Neural cell (in vitro differentiated cells): ENCODE results near the gene CCDC159. TPM values are rescaled to one million over a fixed set of nuclear protein-coding genes. Genes with fewer than 3 reads are reported as not detected.

Source experiments
- H2AFZ ChIP-seq: fragments of 200-600, 300-800 bp; sonication (generic), shearing (Covaris generic); 2 replicates; pipeline ENCODE4 v1.6.0; 2014; ENCODE audit warnings: low read depth, mild to moderate bottlenecking, antibody characterized with exemption, low read length, moderate library complexity
- H3F3A ChIP-seq: fragments of 200-600 bp; shearing (Covaris generic); 2 replicates; pipeline ENCODE4 v1.6.1; 2016; ENCODE audit warnings: mild to moderate bottlenecking, moderate library complexity, mixed read lengths, antibody characterized with exemption, low read length; ENCODE audit not compliant: insufficient read depth, poor library complexity, severe bottlenecking
- H3K27ac ChIP-seq: fragments of 200-600, 300-800 bp; sonication (generic), shearing (Covaris generic); 2 replicates; pipeline ENCODE4 v1.5.1; 2014; ENCODE audit warnings: mild to moderate bottlenecking, low read length, moderate library complexity
- H3K27me3 ChIP-seq: fragments of 300-800, 200-600 bp; sonication (generic), shearing (Covaris generic); 2 replicates; pipeline ENCODE4 v1.6.0; 2014; ENCODE audit warnings: mild to moderate bottlenecking, low read depth, low read length, moderate library complexity; ENCODE audit not compliant: insufficient read depth
- H3K36me3 ChIP-seq: fragments of 300-800, 200-600 bp; sonication (generic), shearing (Covaris generic); 2 replicates; pipeline ENCODE4 v1.5.1; 2014; ENCODE audit warnings: mild to moderate bottlenecking, antibody characterized with exemption, low read length, moderate library complexity; ENCODE audit not compliant: insufficient read depth
- H3K4me2 ChIP-seq: fragments of 300-800, 200-600 bp; sonication (generic), shearing (Covaris generic); 2 replicates; pipeline ENCODE4 v1.6.0; 2014; ENCODE audit warnings: mild to moderate bottlenecking, low read length
- H3K4me3 ChIP-seq: fragments of 300-800, 200-600 bp; sonication (generic), shearing (Covaris generic); 2 replicates; pipeline ENCODE4 v1.5.1; 2014; ENCODE audit warnings: mild to moderate bottlenecking, low read length, moderate library complexity
- H3K79me2 ChIP-seq: fragments of 200-600 bp; shearing (Covaris generic); replicated peaks from 2 replicates; pipeline ENCODE4 v1.6.0; 2014; ENCODE audit warnings: mild to moderate bottlenecking, low read length, moderate library complexity; ENCODE audit not compliant: insufficient read depth
- H3K9ac ChIP-seq: fragments of 300-800, 200-600 bp; sonication (generic), shearing (Covaris generic); 2 replicates; pipeline ENCODE4 v1.6.1; 2016; ENCODE audit warnings: mild to moderate bottlenecking, low read length, mixed read lengths
- H3K9me2 ChIP-seq: fragments of 200-600 bp; shearing (Covaris generic); 2 replicates; pipeline ENCODE4 v1.6.1; 2016; ENCODE audit warnings: mild to moderate bottlenecking, low read length, mixed read lengths; ENCODE audit not compliant: insufficient read depth
- H3K9me3 ChIP-seq: fragments of 200-600, 300-800 bp; sonication (generic), shearing (Covaris generic); 2 replicates; pipeline ENCODE4 v1.6.1; 2016; ENCODE audit warnings: mild to moderate bottlenecking, mixed run types, low read length, moderate library complexity, mixed read lengths
- H4K20me1 ChIP-seq: fragments of 200-600 bp; shearing (Covaris generic); 2 replicates; pipeline ENCODE4 v1.6.1; 2016; ENCODE audit warnings: mild to moderate bottlenecking, mixed run types; ENCODE audit not compliant: insufficient read depth
- EP300 ChIP-seq: fragments of 450-650 bp; conservative IDR thresholded peaks from 2 replicates; pipeline ENCODE4 v1.6.1; 2014; ENCODE audit warnings: antibody characterized with exemption, mild to moderate bottlenecking, moderate library complexity; ENCODE audit not compliant: poor library complexity, severe bottlenecking
- EZH2 ChIP-seq: fragments of 200-600, 300-800 bp; shearing (Covaris generic), sonication (generic); IDR thresholded peaks from 2 replicates; pipeline ENCODE4 v1.6.1; 2014; ENCODE audit warnings: antibody characterized with exemption, low read length, borderline replicate concordance, mild to moderate bottlenecking; ENCODE audit not compliant: insufficient read depth, poor library complexity, severe bottlenecking
- MXI1 ChIP-seq: fragments of 450-650 bp; conservative IDR thresholded peaks from 2 replicates; pipeline ENCODE4 v1.6.1; 2014; ENCODE audit warnings: antibody characterized with exemption, mild to moderate bottlenecking; ENCODE audit not compliant: poor library complexity, severe bottlenecking
- POLR2AphosphoS5 ChIP-seq: IDR thresholded peaks from 2 replicates; pipeline ENCODE4 v1.6.1; 2012
- RAD21 ChIP-seq: fragments of 450-650 bp; conservative IDR thresholded peaks from 2 replicates; pipeline ENCODE4 v1.6.1; 2014; ENCODE audit warnings: antibody characterized with exemption, mild to moderate bottlenecking, moderate library complexity
- SMC3 ChIP-seq: fragments of 450-650 bp; conservative IDR thresholded peaks from 2 replicates; pipeline ENCODE4 v1.6.1; 2014; ENCODE audit warnings: antibody characterized with exemption, mild to moderate bottlenecking, moderate library complexity; ENCODE audit not compliant: poor library complexity
- TAF1 ChIP-seq: IDR thresholded peaks from 2 replicates; pipeline ENCODE4 v1.6.1; 2012; ENCODE audit warnings: low read depth
- polyA plus RNA-seq: library from polyadenylated mRNA; depleted of rRNA; stranded (reverse); fragments of >200 nt; gene quantifications from 2 replicates; pipeline ENCODE4 v1.2.3, GENCODE V29; 2014
- TF ChIP-seq, protein P1 (sequence below): fragments of 450-650 bp; IDR thresholded peaks from 2 replicates; pipeline ENCODE4 v1.5.1; 2014; ENCODE audit warnings: antibody characterized with exemption, mild to moderate bottlenecking, moderate library complexity; ENCODE audit not compliant: poor library complexity, severe bottlenecking
- TF ChIP-seq, protein P2 (sequence below): IDR thresholded peaks from 2 replicates; pipeline ENCODE4 v1.6.1; 2012; ENCODE audit warnings: borderline replicate concordance

CCDC159 gene
- polyA plus RNA-seq, 1 donor from 2014 or later = 2.4 TPM

DNA sequence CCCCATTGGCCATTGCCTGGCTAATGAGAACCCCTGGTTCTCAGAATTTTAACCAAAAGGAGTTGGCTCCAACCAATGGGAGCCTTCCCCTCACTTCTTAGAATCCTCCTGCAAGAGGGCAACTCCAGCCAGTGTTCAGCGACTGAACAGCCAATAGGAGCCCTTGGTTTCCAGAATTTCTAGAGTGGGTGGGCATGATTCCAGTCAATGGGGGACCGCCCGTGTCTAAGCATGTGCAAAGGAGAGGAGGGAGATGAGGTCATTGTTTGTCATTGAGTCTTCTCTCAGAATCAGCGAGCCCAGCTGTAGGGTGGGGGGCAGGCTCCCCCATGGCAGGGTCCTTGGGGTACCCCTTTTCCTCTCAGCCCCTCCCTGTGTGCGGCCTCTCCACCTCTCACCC lies 18.6 kb downstream of the CCDC159 start:
- H3K9me3 ChIP-seq = no peaks in the 10 kb centered on the region
- H3F3A ChIP-seq = no peaks in the 10 kb centered on the region
- no peak overlapping the region for H3K9ac ChIP-seq
- TF ChIP-seq POLR2AphosphoS5 (no peak), SMC3 (no peak), RAD21 (no peak), TAF1 (no peak), EP300 (no peak), MXI1 (no peak), EZH2 (no peak)
- TF ChIP-seq, protein P1, sequence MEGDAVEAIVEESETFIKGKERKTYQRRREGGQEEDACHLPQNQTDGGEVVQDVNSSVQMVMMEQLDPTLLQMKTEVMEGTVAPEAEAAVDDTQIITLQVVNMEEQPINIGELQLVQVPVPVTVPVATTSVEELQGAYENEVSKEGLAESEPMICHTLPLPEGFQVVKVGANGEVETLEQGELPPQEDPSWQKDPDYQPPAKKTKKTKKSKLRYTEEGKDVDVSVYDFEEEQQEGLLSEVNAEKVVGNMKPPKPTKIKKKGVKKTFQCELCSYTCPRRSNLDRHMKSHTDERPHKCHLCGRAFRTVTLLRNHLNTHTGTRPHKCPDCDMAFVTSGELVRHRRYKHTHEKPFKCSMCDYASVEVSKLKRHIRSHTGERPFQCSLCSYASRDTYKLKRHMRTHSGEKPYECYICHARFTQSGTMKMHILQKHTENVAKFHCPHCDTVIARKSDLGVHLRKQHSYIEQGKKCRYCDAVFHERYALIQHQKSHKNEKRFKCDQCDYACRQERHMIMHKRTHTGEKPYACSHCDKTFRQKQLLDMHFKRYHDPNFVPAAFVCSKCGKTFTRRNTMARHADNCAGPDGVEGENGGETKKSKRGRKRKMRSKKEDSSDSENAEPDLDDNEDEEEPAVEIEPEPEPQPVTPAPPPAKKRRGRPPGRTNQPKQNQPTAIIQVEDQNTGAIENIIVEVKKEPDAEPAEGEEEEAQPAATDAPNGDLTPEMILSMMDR = no peak
- TF ChIP-seq, protein P2, sequence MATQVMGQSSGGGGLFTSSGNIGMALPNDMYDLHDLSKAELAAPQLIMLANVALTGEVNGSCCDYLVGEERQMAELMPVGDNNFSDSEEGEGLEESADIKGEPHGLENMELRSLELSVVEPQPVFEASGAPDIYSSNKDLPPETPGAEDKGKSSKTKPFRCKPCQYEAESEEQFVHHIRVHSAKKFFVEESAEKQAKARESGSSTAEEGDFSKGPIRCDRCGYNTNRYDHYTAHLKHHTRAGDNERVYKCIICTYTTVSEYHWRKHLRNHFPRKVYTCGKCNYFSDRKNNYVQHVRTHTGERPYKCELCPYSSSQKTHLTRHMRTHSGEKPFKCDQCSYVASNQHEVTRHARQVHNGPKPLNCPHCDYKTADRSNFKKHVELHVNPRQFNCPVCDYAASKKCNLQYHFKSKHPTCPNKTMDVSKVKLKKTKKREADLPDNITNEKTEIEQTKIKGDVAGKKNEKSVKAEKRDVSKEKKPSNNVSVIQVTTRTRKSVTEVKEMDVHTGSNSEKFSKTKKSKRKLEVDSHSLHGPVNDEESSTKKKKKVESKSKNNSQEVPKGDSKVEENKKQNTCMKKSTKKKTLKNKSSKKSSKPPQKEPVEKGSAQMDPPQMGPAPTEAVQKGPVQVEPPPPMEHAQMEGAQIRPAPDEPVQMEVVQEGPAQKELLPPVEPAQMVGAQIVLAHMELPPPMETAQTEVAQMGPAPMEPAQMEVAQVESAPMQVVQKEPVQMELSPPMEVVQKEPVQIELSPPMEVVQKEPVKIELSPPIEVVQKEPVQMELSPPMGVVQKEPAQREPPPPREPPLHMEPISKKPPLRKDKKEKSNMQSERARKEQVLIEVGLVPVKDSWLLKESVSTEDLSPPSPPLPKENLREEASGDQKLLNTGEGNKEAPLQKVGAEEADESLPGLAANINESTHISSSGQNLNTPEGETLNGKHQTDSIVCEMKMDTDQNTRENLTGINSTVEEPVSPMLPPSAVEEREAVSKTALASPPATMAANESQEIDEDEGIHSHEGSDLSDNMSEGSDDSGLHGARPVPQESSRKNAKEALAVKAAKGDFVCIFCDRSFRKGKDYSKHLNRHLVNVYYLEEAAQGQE = no peak
- no peaks in the 10 kb centered on the region for H3K27me3 ChIP-seq
- no peaks in the 10 kb centered on the region for H3K9me2 ChIP-seq
- H3K79me2 ChIP-seq = no peaks in the 10 kb centered on the region
- no peaks in the 10 kb centered on the region for H4K20me1 ChIP-seq
- H3K4me2 ChIP-seq = no peak overlapping the region
- H3K27ac ChIP-seq = no peak overlapping the region
- peaks cover 5% of the 10 kb centered on the region for H3K36me3 ChIP-seq
- no peak overlapping the region for H2AFZ ChIP-seq
- no peak overlapping the region for H3K4me3 ChIP-seq

DNA sequence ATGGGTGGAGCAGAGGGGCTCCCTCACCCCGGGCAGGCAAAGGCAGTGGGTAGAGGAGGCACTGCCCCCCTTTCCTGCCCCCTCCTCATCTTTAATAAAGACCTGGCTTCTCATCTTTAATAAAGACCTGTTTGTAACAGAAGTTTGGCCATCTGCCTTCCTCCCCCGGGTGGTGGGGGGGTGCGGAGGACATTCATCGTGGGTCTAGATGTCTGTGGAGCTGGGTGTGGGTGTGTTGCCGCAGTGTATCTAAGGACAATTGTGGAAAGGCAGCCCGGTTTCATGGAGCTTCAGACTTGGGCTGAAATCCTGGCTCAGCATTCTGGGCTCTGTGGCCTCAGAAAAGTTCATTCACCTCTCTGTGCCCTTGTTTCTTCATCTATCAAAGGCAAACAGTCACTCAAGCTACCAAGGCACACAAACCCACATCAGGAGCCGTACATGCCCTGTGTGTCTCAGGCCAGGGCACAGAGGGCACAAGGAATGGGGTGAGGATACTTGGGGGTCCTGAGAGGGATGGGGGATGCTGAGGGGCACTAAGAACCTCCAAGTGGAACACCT lies 19.3 kb downstream of the CCDC159 start:
- Histone ChIP-seq H3F3A (no peaks in the 10 kb centered on the region), H4K20me1 (no peaks in the 10 kb centered on the region), H3K9me3 (no peaks in the 10 kb centered on the region), H3K9ac (no peak overlapping the region), H2AFZ (no peak overlapping the region), H3K4me2 (no peak overlapping the region), H3K27me3 (no peaks in the 10 kb centered on the region), H3K27ac (no peak overlapping the region), H3K36me3 (peaks cover 5% of the 10 kb centered on the region), H3K4me3 (no peak overlapping the region), H3K9me2 (no peaks in the 10 kb centered on the region), H3K79me2 (no peaks in the 10 kb centered on the region)
- TF ChIP-seq MXI1 (no peak), RAD21 (no peak), EP300 (no peak), SMC3 (no peak), TAF1 (no peak), EZH2 (no peak), POLR2AphosphoS5 (no peak)
- TF ChIP-seq, protein P1 = no peak
- TF ChIP-seq, protein P2 = no peak
